Trophoblast cell (in vitro differentiated cells and primary cell): Measurements from ENCODE around the gene MFAP3L.
A peak's percentile ranks its signal among the peaks of the same experiment; 100 is the strongest.

ENCODE experiments used
- DNase-seq, 2 donors: peaks; one replicate each; pipeline ENCODE4 v3.0.0-alpha.2; 2016
- H2AFZ ChIP-seq: 2 replicates; pipeline ENCODE4 v1.6.1; 2013; ENCODE audit warnings: low read length, moderate library complexity, mild to moderate bottlenecking; ENCODE audit not compliant: insufficient read depth, poor library complexity
- H2AK5ac ChIP-seq: 2 replicates; pipeline ENCODE4 v1.6.1; 2013; ENCODE audit warnings: mild to moderate bottlenecking, low read length
- H2BK120ac ChIP-seq: 2 replicates; pipeline ENCODE4 v1.6.1; 2013; ENCODE audit warnings: low read length, mild to moderate bottlenecking, moderate library complexity; ENCODE audit not compliant: insufficient read depth, poor library complexity
- H2BK12ac ChIP-seq: 2 replicates; pipeline ENCODE4 v1.6.1; 2013; ENCODE audit warnings: mild to moderate bottlenecking, low read length, moderate library complexity
- H2BK5ac ChIP-seq: 2 replicates; pipeline ENCODE4 v1.6.1; 2013; ENCODE audit warnings: low read length, low read depth, moderate library complexity, mild to moderate bottlenecking; ENCODE audit not compliant: poor library complexity
- H3K14ac ChIP-seq: 2 replicates; pipeline ENCODE4 v1.6.1; 2013; ENCODE audit warnings: mild to moderate bottlenecking, low read length
- H3K18ac ChIP-seq: 2 replicates; pipeline ENCODE4 v1.6.1; 2013; ENCODE audit warnings: mild to moderate bottlenecking, low read length
- H3K23ac ChIP-seq: 2 replicates; pipeline ENCODE4 v1.6.1; 2013; ENCODE audit warnings: low read length
- H3K27ac ChIP-seq: 2 replicates; pipeline ENCODE4 v1.5.1; 2013; ENCODE audit warnings: low read depth, mild to moderate bottlenecking, inconsistent platforms, low read length, moderate library complexity
- H3K27me3 ChIP-seq: 2 replicates; pipeline ENCODE4 v1.6.1; 2013; ENCODE audit warnings: inconsistent platforms, mild to moderate bottlenecking, low read length, moderate library complexity; ENCODE audit not compliant: insufficient read depth
- H3K36me3 ChIP-seq, 2 experiments: 1 replicate in 1 of 2; 2 replicates in 1 of 2; pipeline ENCODE4 v1.6.1; 2013; ENCODE audit warnings: low read length in 2 of 2, mild to moderate bottlenecking in 2 of 2, moderate library complexity in 1 of 2; ENCODE audit not compliant: insufficient read depth in 2 of 2, control insufficient read depth in 1 of 2
- H3K4ac ChIP-seq: 2 replicates; pipeline ENCODE4 v1.6.1; 2013; ENCODE audit warnings: low read depth, mild to moderate bottlenecking, low read length, moderate library complexity
- H3K4me1 ChIP-seq, 2 experiments: 1 replicate in 1 of 2; 2 replicates in 1 of 2; pipeline ENCODE4 v1.6.1; 2013; ENCODE audit warnings: low read length in 2 of 2, mild to moderate bottlenecking in 2 of 2, moderate library complexity in 1 of 2; ENCODE audit not compliant: insufficient read depth in 2 of 2, control insufficient read depth in 1 of 2
- H3K4me2 ChIP-seq: 2 replicates; pipeline ENCODE4 v1.6.1; 2013; ENCODE audit warnings: inconsistent platforms, mild to moderate bottlenecking, low read length, moderate library complexity
- H3K4me3 ChIP-seq: 2 replicates; pipeline ENCODE4 v1.5.1; 2013; ENCODE audit warnings: mild to moderate bottlenecking, low read depth, low read length, inconsistent platforms
- H3K79me1 ChIP-seq: one replicate; pipeline ENCODE4 v1.6.1; 2013; ENCODE audit warnings: low read length
- H3K79me2 ChIP-seq: 2 replicates; pipeline ENCODE4 v1.6.1; 2013; ENCODE audit warnings: low read length, mild to moderate bottlenecking; ENCODE audit not compliant: control insufficient read depth, insufficient read depth, poor library complexity
- H3K9ac ChIP-seq: 2 replicates; pipeline ENCODE4 v1.6.1; 2013; ENCODE audit warnings: mild to moderate bottlenecking, low read length
- H3K9me3 ChIP-seq: 2 replicates; pipeline ENCODE4 v1.6.1; 2013; ENCODE audit warnings: low read depth, mild to moderate bottlenecking, control low read depth, inconsistent platforms, low read length; ENCODE audit not compliant: insufficient read depth
- H4K12ac ChIP-seq: 2 replicates; pipeline ENCODE4 v1.6.1; 2013; ENCODE audit warnings: low read depth, mild to moderate bottlenecking, low read length, moderate library complexity
- H4K8ac ChIP-seq: 2 replicates; pipeline ENCODE4 v1.6.1; 2013; ENCODE audit warnings: low read depth, mild to moderate bottlenecking, low read length, moderate library complexity
- H4K91ac ChIP-seq: one replicate; pipeline ENCODE4 v1.6.1; 2013; ENCODE audit warnings: low read depth, mild to moderate bottlenecking, low read length, moderate library complexity
- WGBS: extraction: QIAGEN DNeasy Blood & Tissue Kit; methylation state at CpG from one replicate; pipeline ENCODE4 v1.1.7; 2013; ENCODE audit warnings: missing lambda C conversion rate; ENCODE audit not compliant: insufficient read length, insufficient coverage; ENCODE audit errors: extremely low coverage; 5-methylcytosine and 5-hydroxymethylcytosine counted together

The MFAP3L gene

GRCh38 chr4:170014359-170015011 lies 11.7 kb downstream of the MFAP3L start:
- DNase-seq: no peak
- Histone ChIP-seq H4K91ac (no peak overlapping the region), H3K36me3 (peaks cover 0 to 2% of the 10 kb centered on the region in 2 experiments), H3K79me1 (no peaks in the 10 kb centered on the region), H4K8ac (no peak overlapping the region), H3K4ac (no peak overlapping the region), H3K4me3 (no peak overlapping the region), H2AFZ (no peak overlapping the region), H4K12ac (no peak overlapping the region), H3K9ac (no peak overlapping the region), H3K18ac (no peak overlapping the region), H3K27me3 (no peaks in the 10 kb centered on the region), H3K27ac (no peak overlapping the region), H2BK120ac (no peak overlapping the region), H2BK5ac (no peak overlapping the region), H3K4me2 (no peak overlapping the region), H3K23ac (no peak overlapping the region), H2BK12ac (no peak overlapping the region), H3K79me2 (peaks cover 2% of the 10 kb centered on the region), H3K9me3 (no peaks in the 10 kb centered on the region), H2AK5ac (no peak overlapping the region), H3K4me1 (no peaks in the 10 kb centered on the region), H3K14ac (no peak overlapping the region)
- no CpG with 5 or more reads among the region's 6 CpGs for WGBS

- no peaks in the 10 kb centered on the region for H3K27me3 ChIP-seq
- no peak overlapping the region for H2AK5ac ChIP-seq
- H2BK5ac ChIP-seq: no peak overlapping the region
- H3K4ac ChIP-seq: no peak overlapping the region
- DNase-seq: no peak
- no peak overlapping the region for H3K23ac ChIP-seq
- H3K79me2 ChIP-seq: peaks cover 4% of the 10 kb centered on the region
- no peak overlapping the region for H3K4me3 ChIP-seq
- no peak overlapping the region for H3K9ac ChIP-seq
- H3K4me1 ChIP-seq: no peaks in the 10 kb centered on the region
- H3K79me1 ChIP-seq: no peaks in the 10 kb centered on the region
- no peak overlapping the region for H2BK120ac ChIP-seq
- H3K9me3 ChIP-seq: no peaks in the 10 kb centered on the region
- H3K27ac ChIP-seq: no peak overlapping the region
- H3K4me2 ChIP-seq: no peak overlapping the region
- H4K12ac ChIP-seq: no peak overlapping the region
- H4K8ac ChIP-seq: no peak overlapping the region
- no peak overlapping the region for H4K91ac ChIP-seq
- H3K14ac ChIP-seq: no peak overlapping the region
- no CpG with 5 or more reads among the region's 2 CpGs for WGBS
- no peak overlapping the region for H3K18ac ChIP-seq
- no peak overlapping the region for H2BK12ac ChIP-seq
- peaks cover 0 to 2% of the 10 kb centered on the region in 2 experiments for H3K36me3 ChIP-seq
- H2AFZ ChIP-seq: no peak overlapping the region
Observed at GRCh38 chr4:170012629-170012958, 13.6 kb downstream of the MFAP3L start.

DNA sequence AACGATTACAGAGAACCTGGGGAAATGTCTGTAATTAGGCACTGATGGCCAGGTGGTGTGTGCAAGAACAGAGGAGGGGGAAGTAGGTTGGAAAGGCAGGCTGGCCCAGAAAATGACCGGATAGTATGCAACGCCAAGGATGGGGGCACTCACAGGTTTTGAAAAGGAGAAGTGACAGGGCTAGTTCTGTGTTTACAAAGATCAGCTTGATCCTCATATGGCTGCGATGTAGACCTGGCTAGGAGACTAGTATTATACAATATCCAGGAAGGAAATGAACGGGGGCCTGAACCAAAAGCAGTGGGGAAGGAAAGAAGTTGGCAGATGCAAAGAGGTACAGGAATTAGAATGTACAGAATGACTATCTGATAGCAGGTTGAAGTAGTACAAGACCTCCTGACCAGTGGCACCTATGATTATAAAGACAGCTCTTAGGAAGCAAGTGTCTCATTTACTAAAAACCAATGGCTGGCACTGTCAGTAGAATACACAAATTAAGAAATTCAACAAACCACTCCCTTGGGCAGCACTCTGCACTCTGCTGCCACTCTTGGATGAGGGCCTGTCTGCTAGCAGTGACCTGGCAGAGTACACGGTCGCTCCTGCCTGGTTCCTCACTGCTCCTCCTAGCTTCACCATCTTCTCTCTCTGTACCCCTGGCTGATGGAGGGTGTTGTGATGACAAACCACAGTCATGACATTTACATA lies 14.1 kb downstream of the MFAP3L start:
- Histone ChIP-seq H3K4me1 (no peaks in the 10 kb centered on the region), H3K27ac (no peak overlapping the region), H3K36me3 (peaks cover 0 to 2% of the 10 kb centered on the region in 2 experiments), H4K8ac (no peak overlapping the region), H4K12ac (no peak overlapping the region), H3K23ac (no peak overlapping the region), H3K4me3 (no peak overlapping the region), H3K9ac (no peak overlapping the region), H4K91ac (no peak overlapping the region), H3K4ac (no peak overlapping the region), H3K4me2 (no peak overlapping the region), H3K14ac (no peak overlapping the region), H3K79me1 (no peaks in the 10 kb centered on the region), H2AK5ac (no peak overlapping the region), H3K27me3 (no peaks in the 10 kb centered on the region), H2BK120ac (no peak overlapping the region), H3K9me3 (no peaks in the 10 kb centered on the region), H3K18ac (peak overlapping the region; percentile 25), H2BK12ac (no peak overlapping the region), H2BK5ac (no peak overlapping the region), H3K79me2 (peaks cover 4% of the 10 kb centered on the region), H2AFZ (no peak overlapping the region)
- no peak for DNase-seq
- no CpG with 5 or more reads among the region's 7 CpGs for WGBS

DNA sequence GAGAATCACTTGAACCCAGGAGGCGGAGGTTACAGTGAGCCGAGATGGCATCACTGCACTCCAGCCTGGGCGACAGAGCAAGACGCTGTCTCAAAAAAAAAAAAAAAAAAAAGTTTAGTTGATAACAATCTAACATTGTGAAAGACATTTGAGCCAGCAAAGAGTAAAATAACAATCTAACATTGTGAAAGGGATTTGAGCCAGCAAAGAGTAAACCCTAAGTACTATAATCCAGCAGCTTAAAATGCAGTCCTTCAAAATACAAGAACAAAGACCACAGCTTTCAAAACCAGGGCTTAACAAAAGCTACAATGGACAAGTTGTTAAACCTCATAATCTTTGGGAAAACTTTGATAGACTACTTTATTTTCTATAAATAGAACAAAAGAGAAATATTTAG lies 16.9 kb downstream of the MFAP3L start:
- Histone ChIP-seq H3K36me3 (peaks cover 2 to 4% of the 10 kb centered on the region in 2 experiments), H3K4me3 (no peak overlapping the region), H3K79me1 (no peaks in the 10 kb centered on the region), H3K23ac (no peak overlapping the region), H3K4me1 (no peaks in the 10 kb centered on the region), H3K14ac (no peak overlapping the region), H2BK120ac (no peak overlapping the region), H3K27me3 (no peaks in the 10 kb centered on the region), H3K9me3 (no peaks in the 10 kb centered on the region), H4K91ac (no peak overlapping the region), H2BK5ac (no peak overlapping the region), H3K9ac (no peak overlapping the region), H4K8ac (no peak overlapping the region), H2BK12ac (no peak overlapping the region), H3K4me2 (no peak overlapping the region), H4K12ac (no peak overlapping the region), H3K79me2 (peaks cover 2% of the 10 kb centered on the region), H2AK5ac (no peak overlapping the region), H2AFZ (no peak overlapping the region), H3K27ac (no peak overlapping the region), H3K18ac (no peak overlapping the region), H3K4ac (no peak overlapping the region)
- DNase-seq: peak in 1 of 2 donors; percentile 57
- WGBS: no CpG with 5 or more reads among the region's 4 CpGs
